Kasumi-1 (cell line): ENCODE measurements around the gene GLYATL2.
A peak's percentile ranks its signal among the peaks of the same experiment; 100 is the strongest.

Source experiments
- DNase-seq, 2 experiments: peaks; one replicate each; lab custom pipeline; 2025; lab: John Stamatoyannopoulos, UW

GLYATL2 gene

DNA sequence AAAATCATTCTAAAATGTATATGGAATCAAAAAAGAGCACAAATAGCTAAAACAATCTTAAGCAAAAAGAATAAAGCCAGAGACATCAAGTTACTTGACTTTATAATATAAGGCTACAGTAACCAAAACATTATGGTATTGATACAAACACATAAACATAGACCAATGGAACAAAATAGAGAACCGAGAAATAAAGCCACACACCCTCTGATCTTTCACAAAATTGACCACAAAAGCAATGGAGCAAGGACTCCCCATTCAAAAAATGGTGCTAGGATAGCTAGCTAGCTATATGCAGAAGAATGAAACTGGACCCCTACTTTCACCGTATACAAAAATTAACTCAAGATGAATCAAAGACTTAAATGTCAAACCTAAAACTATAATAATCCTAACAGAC, 43.2 kb downstream of the GLYATL2 start:
- no peak for DNase-seq

DNA sequence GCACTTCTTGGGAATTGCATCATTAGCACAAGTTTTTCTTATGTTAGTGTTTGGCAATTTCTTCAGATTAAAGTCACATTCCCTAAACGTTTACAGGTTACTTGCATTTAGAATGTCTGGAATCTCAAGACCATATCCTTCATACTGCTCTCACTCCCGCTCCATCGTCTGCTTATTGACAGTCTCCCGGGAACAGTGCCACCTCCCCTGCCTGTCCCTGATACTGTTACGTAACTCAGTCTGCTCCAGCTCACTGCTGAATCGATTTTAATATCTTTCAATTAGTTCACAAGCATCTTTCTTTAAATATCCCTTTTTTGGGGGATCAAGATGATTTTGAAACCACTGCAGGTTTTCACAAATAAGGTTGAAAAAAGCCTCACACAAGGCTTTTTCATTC, 48.2 kb downstream of the GLYATL2 start:
- no peak for DNase-seq

DNA sequence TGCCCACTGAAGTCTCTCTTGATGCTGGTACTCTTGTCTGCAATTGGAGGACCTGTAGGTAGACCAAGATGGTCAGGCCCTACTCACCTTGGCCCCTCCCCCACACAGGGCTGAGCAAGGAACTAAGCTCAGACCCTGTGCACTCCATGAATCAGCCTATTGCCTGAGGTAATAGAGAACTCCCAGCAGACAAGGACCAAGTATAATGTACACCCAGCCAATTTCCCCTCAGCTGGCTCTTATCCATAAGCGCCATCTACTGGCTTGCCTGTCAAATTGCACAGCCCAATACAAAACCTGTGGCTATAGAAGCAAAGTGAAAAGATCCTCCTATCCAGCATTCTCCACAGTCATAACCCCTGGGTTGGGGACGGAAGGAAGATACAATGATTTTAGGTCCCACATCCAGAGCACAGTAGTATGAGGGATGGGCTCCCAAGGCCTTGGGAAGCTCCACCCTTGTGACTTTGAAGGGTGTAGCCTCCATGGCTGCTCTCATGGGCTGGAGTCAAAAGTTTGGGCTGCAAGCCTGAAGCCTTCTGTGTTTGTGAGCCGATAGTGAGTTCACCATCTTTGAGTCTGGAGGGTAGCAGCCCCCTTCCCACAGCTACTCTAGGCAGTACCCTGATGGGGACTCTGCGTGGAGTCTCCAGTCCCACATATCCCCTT, 56.0 kb downstream of the GLYATL2 start:
- peak; percentile 75 to 85 for DNase-seq

DNA sequence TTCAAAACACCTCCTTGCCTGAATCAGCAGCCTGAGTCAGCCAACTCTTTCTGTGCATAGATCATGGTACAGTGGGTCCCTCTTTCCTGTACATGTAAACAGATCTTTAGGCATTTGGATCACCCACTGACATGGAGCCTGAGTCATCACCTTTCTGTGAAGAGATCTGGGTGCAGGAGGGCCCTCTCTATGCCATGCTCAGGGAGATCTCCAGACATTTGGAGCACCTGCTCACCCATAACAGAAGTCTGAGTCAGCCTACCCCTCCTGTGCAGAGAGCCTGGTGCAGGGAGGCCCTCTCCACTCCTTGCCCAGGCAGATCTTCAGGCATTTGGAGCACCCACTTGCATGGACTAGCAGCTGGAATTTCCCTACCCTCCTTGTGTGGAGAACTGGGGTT, 56.6 kb downstream of the GLYATL2 start:
- no peak for DNase-seq

DNA sequence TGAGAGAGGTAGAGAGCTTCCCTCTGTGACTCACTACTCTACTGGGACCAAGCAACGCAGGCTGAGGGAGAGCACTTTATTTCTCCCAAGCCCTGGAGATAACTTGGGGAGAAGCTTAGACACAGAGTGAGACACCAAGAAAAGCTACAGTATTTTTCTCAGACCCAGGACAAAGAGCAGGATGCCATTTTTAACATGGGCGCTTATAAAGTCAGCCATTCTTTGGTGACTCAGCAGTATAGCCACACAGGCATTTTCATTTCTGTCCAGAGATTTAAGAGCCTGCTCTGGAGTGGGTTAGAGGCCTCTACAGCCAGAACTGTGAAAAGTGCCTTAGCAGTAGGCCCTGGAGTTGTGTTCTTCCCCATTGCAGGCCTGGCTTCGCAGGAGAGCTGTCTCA, 57.8 kb downstream of the GLYATL2 start:
- no peak for DNase-seq

DNA sequence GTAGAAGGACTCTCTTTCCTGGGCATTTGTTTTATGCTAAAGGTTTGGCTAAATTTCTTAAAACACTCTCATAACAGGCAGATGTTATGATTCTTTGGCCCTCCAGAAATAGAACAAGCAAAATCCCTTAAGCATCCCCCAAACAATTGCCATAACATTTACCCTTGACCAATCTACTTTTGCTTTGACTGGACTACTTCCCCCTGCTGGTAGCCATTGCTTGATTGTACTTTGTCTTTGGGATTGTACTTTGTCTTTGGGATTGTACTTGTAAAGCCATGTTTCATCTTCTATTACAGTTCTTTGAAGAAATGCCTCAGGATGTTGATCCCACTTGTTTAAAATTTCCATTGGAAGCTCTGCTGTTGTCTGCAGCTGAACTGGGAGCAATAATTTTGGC, 59.5 kb downstream of the GLYATL2 start:
- no peak for DNase-seq
